ENCODE data around the gene MRPL34.

- TF ChIP-seq POLR2A (IDR thresholded peaks at IDR 0.05) (no peak), CTCF (IDR thresholded peaks at IDR 0.05 in 4 of 5, conservative IDR thresholded peaks at IDR 0.05 in 1 of 5) (no peak)
These were observed 36.9 kb upstream of the MRPL34 start for GRCh38 chr19:17268754-17269153.
